HL-60 (cell line): ENCODE results near the gene EME2.

Experiments
- DNase-seq, 2 experiments: peaks; one replicate each; pipeline ENCODE4 v3.0.0-alpha.2; 2010 to 2020; ENCODE audit warnings: low read depth in 1 of 2, low spot score in 1 of 2
- H3K27ac ChIP-seq: fragments of 250-450 bp; sonication (Bioruptor Pico); replicated peaks from 2 replicates; pipeline ENCODE4 v1.5.1; 2020; ENCODE audit warnings: mild to moderate bottlenecking, moderate library complexity
- H3K27me3 ChIP-seq: fragments of 250-450 bp; sonication (Bioruptor Pico); 2 replicates; pipeline ENCODE4 v1.5.1; 2021; ENCODE audit warnings: mild to moderate bottlenecking, moderate library complexity; ENCODE audit not compliant: insufficient read depth, poor library complexity, severe bottlenecking
- H3K4me3 ChIP-seq: replicated peaks from 2 replicates; pipeline ENCODE4 v1.5.1; 2011; ENCODE audit warnings: mild to moderate bottlenecking, control low read depth, low read length; ENCODE audit not compliant: insufficient read depth
- CTCF ChIP-seq: IDR thresholded peaks from one replicate; pipeline ENCODE4 v1.5.1; 2011; ENCODE audit warnings: low read length, control low read depth, inconsistent platforms; ENCODE audit not compliant: insufficient read depth
- GABPA ChIP-seq: IDR thresholded peaks from 2 replicates; pipeline ENCODE4 v1.6.1; 2012; ENCODE audit warnings: low read depth
- POLR2AphosphoS5 ChIP-seq: IDR thresholded peaks from 2 replicates; pipeline ENCODE4 v1.6.1; 2012; ENCODE audit warnings: low read depth
- SPI1 ChIP-seq: IDR thresholded peaks from 2 replicates; pipeline ENCODE4 v1.6.1; 2012; ENCODE audit warnings: low read depth, mild to moderate bottlenecking, borderline replicate concordance
- TF ChIP-seq, protein P1 (sequence below): IDR thresholded peaks from 2 replicates; pipeline ENCODE4 v1.6.1; 2012; ENCODE audit warnings: low read depth; ENCODE audit not compliant: insufficient replicate concordance

The EME2 gene

GRCh38 chr16:1773703-1774447 is 1.3 kb downstream of the EME2 start:
- H3K27me3 ChIP-seq, result no peaks in the 10 kb centered on the region
- TF ChIP-seq CTCF, result no peak
- TF ChIP-seq, protein P1, sequence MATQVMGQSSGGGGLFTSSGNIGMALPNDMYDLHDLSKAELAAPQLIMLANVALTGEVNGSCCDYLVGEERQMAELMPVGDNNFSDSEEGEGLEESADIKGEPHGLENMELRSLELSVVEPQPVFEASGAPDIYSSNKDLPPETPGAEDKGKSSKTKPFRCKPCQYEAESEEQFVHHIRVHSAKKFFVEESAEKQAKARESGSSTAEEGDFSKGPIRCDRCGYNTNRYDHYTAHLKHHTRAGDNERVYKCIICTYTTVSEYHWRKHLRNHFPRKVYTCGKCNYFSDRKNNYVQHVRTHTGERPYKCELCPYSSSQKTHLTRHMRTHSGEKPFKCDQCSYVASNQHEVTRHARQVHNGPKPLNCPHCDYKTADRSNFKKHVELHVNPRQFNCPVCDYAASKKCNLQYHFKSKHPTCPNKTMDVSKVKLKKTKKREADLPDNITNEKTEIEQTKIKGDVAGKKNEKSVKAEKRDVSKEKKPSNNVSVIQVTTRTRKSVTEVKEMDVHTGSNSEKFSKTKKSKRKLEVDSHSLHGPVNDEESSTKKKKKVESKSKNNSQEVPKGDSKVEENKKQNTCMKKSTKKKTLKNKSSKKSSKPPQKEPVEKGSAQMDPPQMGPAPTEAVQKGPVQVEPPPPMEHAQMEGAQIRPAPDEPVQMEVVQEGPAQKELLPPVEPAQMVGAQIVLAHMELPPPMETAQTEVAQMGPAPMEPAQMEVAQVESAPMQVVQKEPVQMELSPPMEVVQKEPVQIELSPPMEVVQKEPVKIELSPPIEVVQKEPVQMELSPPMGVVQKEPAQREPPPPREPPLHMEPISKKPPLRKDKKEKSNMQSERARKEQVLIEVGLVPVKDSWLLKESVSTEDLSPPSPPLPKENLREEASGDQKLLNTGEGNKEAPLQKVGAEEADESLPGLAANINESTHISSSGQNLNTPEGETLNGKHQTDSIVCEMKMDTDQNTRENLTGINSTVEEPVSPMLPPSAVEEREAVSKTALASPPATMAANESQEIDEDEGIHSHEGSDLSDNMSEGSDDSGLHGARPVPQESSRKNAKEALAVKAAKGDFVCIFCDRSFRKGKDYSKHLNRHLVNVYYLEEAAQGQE, result no peak
- TF ChIP-seq SPI1, result peak; percentile 85
- 0 out of 2 replicates have a peak, but pooled peaks have one; percentile 18 for TF ChIP-seq GABPA
- H3K27ac ChIP-seq, result peak overlapping the region; percentile 91
- DNase-seq, result peak; percentile 57 to 69
- peak overlapping the region; percentile 96 for H3K4me3 ChIP-seq

DNA sequence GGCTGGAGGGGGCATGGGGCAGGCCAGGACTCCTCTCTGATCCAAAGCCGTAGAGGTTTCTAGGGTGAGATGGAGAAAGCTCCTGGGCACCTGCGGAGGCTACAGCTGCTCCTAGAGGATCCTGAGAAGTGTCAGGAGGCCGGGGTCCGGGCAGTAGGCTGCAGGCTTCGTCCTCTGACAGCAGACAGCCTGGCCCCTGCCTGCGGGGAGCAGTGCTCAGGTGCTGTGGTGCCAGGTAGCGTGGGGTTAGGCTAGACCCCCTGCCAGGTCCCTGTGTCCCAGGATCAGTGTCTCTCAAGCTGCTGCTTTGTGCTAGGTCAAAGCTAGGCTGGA is 1.8 kb downstream of the EME2 start:
- DNase-seq, result no peak
- Histone ChIP-seq H3K27me3 (no peaks in the 10 kb centered on the region), H3K4me3 (peak overlapping the region; percentile 96), H3K27ac (peak overlapping the region; percentile 91)
- TF ChIP-seq GABPA (no peak), SPI1 (no peak), CTCF (no peak), POLR2AphosphoS5 (no peak)
- TF ChIP-seq, protein P1, result no peak

DNA sequence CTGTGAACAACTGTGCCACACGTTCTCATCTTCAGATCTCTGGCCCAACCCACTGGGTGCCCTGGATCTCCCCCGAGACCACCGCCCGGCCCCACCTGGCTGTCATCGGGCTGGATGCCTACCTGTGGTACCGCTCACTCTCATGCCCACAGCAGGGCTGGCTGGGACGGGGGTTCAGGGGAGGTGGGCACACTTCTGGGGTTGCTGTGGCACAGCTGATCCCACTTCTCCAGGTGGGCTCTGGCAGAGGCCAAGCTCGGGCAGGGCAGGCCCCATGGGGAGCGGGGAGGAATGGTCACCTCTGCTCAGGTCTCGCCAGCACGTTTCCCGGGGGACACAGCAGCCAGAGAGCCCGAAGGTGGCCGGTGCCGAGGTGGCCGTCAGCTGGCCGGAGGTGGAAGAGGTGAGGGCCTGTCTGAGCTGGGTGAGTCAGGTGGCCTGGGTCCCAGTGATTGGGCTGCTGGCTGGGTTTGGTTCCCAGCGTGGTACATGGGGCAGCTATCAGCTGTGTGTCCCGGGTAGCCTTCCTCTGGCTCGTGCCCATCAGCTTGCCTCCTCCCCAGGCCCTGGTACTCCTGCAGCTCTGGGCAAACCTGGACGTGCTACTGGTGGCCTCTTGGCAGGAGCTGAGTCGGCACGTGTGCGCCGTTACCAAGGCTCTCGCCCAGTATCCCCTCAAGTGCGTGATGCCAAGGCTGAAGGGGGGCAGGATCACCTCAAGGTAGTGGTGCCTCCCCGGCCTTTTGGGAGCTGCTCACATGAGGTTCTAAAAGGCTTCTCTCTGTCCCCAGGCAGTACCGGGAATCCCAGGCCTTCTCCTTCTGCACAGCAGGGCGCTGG is 2.6 kb downstream of the EME2 start:
- no peak for TF ChIP-seq CTCF
- TF ChIP-seq, protein P1, result no peak
- no peak for TF ChIP-seq POLR2AphosphoS5
- no peak for TF ChIP-seq SPI1
- no peak for TF ChIP-seq GABPA
- Histone ChIP-seq H3K27ac (no peak overlapping the region), H3K4me3 (no peak overlapping the region), H3K27me3 (no peaks in the 10 kb centered on the region)
- no peak for DNase-seq
